Effector CD8-positive, alpha-beta T cell (primary cell): ENCODE data around the gene MRPL11.

Experiments used
- DNase-seq: peaks from one replicate; lab custom pipeline; 2025; lab: John Stamatoyannopoulos, UW

Gene MRPL11

GRCh38 chr11:66388780-66389386 is 49.8 kb downstream of the MRPL11 start:
- peak; percentile 48 for DNase-seq

GRCh38 chr11:66386171-66387069 is 52.2 kb downstream of the MRPL11 start:
- DNase-seq: peak; percentile 73
